IMR-90 (cell line): ENCODE results near the gene CBR4.
"Not testable (repeated sequence)": the region's sequence is repeated elsewhere in the genome, so short reads cannot be mapped to it uniquely, and the experiment has no call there.

Source experiments
- CTCF ChIP-seq: conservative IDR thresholded peaks from 2 replicates; pipeline ENCODE4 v1.5.1; 2012; ENCODE audit warnings: mild to moderate bottlenecking, low read depth, low read length, improper control_type of control experiment
- RAD21 ChIP-seq: IDR thresholded peaks from 2 replicates; pipeline ENCODE4 v1.6.1; 2012; ENCODE audit warnings: low read length, improper control_type of control experiment

- TF ChIP-seq CTCF, RAD21: not testable (repeated sequence)
Observed at GRCh38 chr4:169035871-169036620, 26.0 kb upstream of the CBR4 start.
